Measurements from ENCODE around the gene SGSM2.

GRCh38 chr17:2397247-2398171 is 60.2 kb downstream of the SGSM2 start:
- no peak for TF ChIP-seq CTCF (IDR thresholded peaks at IDR 0.05)
- no peak for TF ChIP-seq EP300 (IDR thresholded peaks at IDR 0.05)
- no peak for TF ChIP-seq POLR2A (IDR thresholded peaks at IDR 0.05)
- no peak for TF ChIP-seq POLR2AphosphoS5 (IDR thresholded peaks at IDR 0.05)

Data from suprapubic skin (tissue), 4 donors.